Mesothelial cell of epicardium (in vitro differentiated cells): ENCODE data around the gene HEATR1. TPM values are rescaled to one million over a fixed set of nuclear protein-coding genes. Genes with fewer than 3 reads are reported as not detected.

Source experiments
- DNase-seq, 2 experiments: peaks; one replicate each; pipeline ENCODE4 v3.0.0; 2021; ENCODE audit warnings: low spot score in 2 of 2; ENCODE audit not compliant: unreplicated experiment in 2 of 2
- H3K27ac Mint-ChIP-seq: 2 replicates; pipeline ENCODE4 v1.8.0; 2021; ENCODE audit warnings: mixed read lengths
- H3K27me3 Mint-ChIP-seq: 2 replicates; pipeline ENCODE4 v1.8.0; 2021; ENCODE audit warnings: low read depth, mixed read lengths
- H3K36me3 Mint-ChIP-seq: 2 replicates; pipeline ENCODE4 v1.8.0; 2021; ENCODE audit warnings: mixed read lengths
- H3K4me1 Mint-ChIP-seq: 2 replicates; pipeline ENCODE4 v1.8.0; 2021; ENCODE audit warnings: mixed read lengths
- H3K4me3 Mint-ChIP-seq: 2 replicates; pipeline ENCODE4 v1.8.0; 2021; ENCODE audit warnings: mild to moderate bottlenecking, moderate library complexity, mixed read lengths
- H3K9me3 Mint-ChIP-seq: 2 replicates; pipeline ENCODE4 v1.8.0; 2021; ENCODE audit warnings: mixed read lengths
- CTCF ChIP-seq: fragments of 200-600 bp; sonication (generic); IDR thresholded peaks from one replicate; pipeline ENCODE4 v1.5.0; 2021; ENCODE audit warnings: antibody characterized with exemption; ENCODE audit not compliant: unreplicated experiment
- total RNA-seq: library from RNA; stranded (reverse); gene quantifications from 3 replicates; pipeline ENCODE4 v1.2.1, GENCODE V29; 2021

Gene HEATR1
- total RNA-seq, 1 donor from 2014 or later, result 48.4 TPM

DNA sequence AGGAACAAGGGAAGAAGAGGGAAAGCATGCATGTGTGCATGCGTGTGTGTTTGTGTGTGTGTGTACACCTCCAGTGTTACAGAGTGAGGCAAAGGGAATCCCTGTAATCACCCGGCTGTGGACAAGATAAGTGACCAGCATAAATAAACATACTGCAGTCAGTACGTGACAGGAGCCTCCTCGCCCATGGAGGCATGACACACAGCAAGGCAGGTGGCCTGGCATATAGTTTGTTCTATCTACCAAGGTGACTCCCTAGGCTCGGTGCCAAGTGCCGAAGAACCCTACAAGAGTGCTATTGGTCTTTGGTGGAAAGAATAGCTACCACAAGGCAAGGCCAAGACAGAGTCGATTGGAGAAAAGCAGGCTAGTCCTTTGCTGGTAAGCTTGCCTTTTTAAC, 31.7 kb upstream of the HEATR1 start:
- no peaks in the 10 kb centered on the region for H3K4me1 Mint-ChIP-seq
- peaks cover 4% of the 10 kb centered on the region for H3K9me3 Mint-ChIP-seq
- no peak overlapping the region for H3K4me3 Mint-ChIP-seq
- peaks cover 24% of the 10 kb centered on the region for H3K27me3 Mint-ChIP-seq
- no peaks in the 10 kb centered on the region for H3K36me3 Mint-ChIP-seq
- no peak overlapping the region for H3K27ac Mint-ChIP-seq
- TF ChIP-seq CTCF, result no peak
- no peak for DNase-seq

GRCh38 chr1:236627727-236628408, 23.6 kb upstream of the HEATR1 start:
- peaks cover 2% of the 10 kb centered on the region for H3K27me3 Mint-ChIP-seq
- H3K4me1 Mint-ChIP-seq, result no peaks in the 10 kb centered on the region
- no peak for TF ChIP-seq CTCF
- no peak overlapping the region for H3K27ac Mint-ChIP-seq
- no peak for DNase-seq
- H3K9me3 Mint-ChIP-seq, result peaks cover 21% of the 10 kb centered on the region
- H3K4me3 Mint-ChIP-seq, result no peak overlapping the region
- H3K36me3 Mint-ChIP-seq, result no peaks in the 10 kb centered on the region

DNA sequence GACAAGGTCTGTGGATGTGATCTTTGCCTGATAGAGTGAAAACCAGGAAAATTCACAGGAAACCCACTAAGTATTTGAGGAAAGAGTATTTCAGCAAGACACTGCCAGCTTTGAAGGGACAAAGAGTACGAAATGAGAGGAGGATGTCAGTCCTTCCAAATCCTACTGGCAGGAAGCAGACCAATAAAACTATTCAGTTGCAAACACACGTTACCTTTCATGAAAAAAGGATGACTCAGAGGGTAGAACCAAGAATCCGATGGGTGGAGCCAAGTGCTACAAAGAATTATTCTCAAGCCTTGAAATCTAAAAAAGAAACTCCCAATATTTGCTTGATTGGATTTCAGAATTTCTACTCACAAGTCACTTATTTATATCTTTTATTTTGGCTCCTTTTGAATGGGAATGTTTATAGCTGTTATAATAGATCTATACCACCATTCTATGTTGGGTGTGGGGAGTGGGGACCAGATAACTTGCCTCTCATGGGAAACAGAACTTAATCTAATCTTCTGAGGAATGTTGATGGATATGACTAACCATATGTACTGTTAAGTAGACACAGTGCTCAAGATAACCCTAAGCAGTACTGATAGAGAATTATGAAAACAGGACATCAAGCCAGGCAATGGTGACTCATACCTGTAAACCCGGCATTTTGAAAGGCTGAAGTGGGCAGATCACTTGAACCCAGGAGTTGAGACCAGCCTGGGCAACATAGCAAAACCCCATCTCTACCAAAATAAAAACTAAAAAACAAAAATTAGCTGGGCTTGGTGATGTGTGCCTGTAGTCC, 19.3 kb upstream of the HEATR1 start:
- Mint-ChIP-seq H3K4me1 (no peaks in the 10 kb centered on the region), H3K4me3 (no peak overlapping the region), H3K36me3 (no peaks in the 10 kb centered on the region), H3K27ac (no peak overlapping the region), H3K9me3 (peaks cover 28% of the 10 kb centered on the region), H3K27me3 (peaks cover 2% of the 10 kb centered on the region)
- no peak for DNase-seq
- no peak for TF ChIP-seq CTCF

GRCh38 chr1:236622407-236622806, 18.1 kb upstream of the HEATR1 start:
- H3K36me3 Mint-ChIP-seq, result no peaks in the 10 kb centered on the region
- H3K27ac Mint-ChIP-seq, result no peak overlapping the region
- no peaks in the 10 kb centered on the region for H3K4me1 Mint-ChIP-seq
- H3K27me3 Mint-ChIP-seq, result peaks cover under 1% of the 10 kb centered on the region
- DNase-seq, result no peak
- peaks cover 28% of the 10 kb centered on the region for H3K9me3 Mint-ChIP-seq
- TF ChIP-seq CTCF, result no peak
- no peak overlapping the region for H3K4me3 Mint-ChIP-seq

DNA sequence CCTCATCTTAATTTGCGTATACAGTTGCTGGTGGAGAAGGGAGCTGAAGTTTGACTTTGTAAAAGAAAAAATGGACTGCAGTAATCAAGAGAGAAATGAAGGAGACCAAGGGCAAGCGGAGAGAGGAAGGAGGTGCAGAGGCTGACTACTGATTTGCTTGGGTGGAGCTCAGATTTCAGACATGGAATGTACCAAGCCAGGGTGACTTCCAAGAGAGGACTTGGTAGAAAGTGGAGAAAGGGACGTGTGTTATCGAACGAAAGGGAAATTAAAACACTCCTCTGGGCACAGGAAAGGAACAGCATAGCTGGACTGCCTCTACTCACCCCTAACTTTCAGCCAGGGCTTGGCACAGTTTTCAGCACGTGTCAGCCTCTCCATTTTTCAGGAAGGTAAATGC, 15.1 kb upstream of the HEATR1 start:
- Mint-ChIP-seq H3K36me3 (no peaks in the 10 kb centered on the region), H3K4me3 (no peak overlapping the region), H3K27me3 (no peaks in the 10 kb centered on the region), H3K27ac (no peak overlapping the region), H3K9me3 (peaks cover 16% of the 10 kb centered on the region), H3K4me1 (no peaks in the 10 kb centered on the region)
- TF ChIP-seq CTCF, result no peak
- DNase-seq, result no peak
